ENCODE data around the gene MTCL1. TPM values are rescaled to one million over a fixed set of nuclear protein-coding genes. Genes with fewer than 3 reads are reported as not detected.

MTCL1 gene
- total and polyA plus RNA-seq, 5 donors from 2014 or later = 0.20 TPM; not detected in 4

- H3K27me3 Mint-ChIP-seq = peaks cover 26% of the 10 kb centered on the region
- H3K9me3 Mint-ChIP-seq = no peaks in the 10 kb centered on the region
- Histone ChIP-seq H3K4me1 (ENCODE audit: control insufficient read depth, insufficient read depth, low read length, poor library complexity, severe bottlenecking) (no peaks in the 10 kb centered on the region), H3K27me3 (ENCODE audit: control insufficient read depth, insufficient read depth, low read length) (peaks cover 3% of the 10 kb centered on the region), H3K36me3 (ENCODE audit: control insufficient read depth, insufficient read depth, low read length) (no peaks in the 10 kb centered on the region), H3K4me3 (ENCODE audit: low read depth, low read length) (no peak overlapping the region), H3K9me3 (ENCODE audit: control insufficient read depth in 2 of 2, low read length in 2 of 2) (no peaks in the 10 kb centered on the region), H3K27ac (ENCODE audit: insufficient read depth, low read length, poor library complexity, severe bottlenecking) (no peak overlapping the region)
- ATAC-seq (ENCODE audit: low read depth in 2 of 2) = no peak
- H3K27ac Mint-ChIP-seq = no peak overlapping the region
- no peak for DNase-seq
- H3K4me1 Mint-ChIP-seq = no peaks in the 10 kb centered on the region
- no peaks in the 10 kb centered on the region for H3K36me3 Mint-ChIP-seq
- no peak overlapping the region for H3K4me3 Mint-ChIP-seq
Observed at GRCh38 chr18:8694891-8695290, 10.5 kb upstream of the MTCL1 start.

GRCh38 chr18:8695932-8696517, 9.3 kb upstream of the MTCL1 start:
- H3K9me3 Mint-ChIP-seq = no peaks in the 10 kb centered on the region
- H3K4me3 ChIP-seq (ENCODE audit: low read depth, low read length) = no peak overlapping the region
- no peaks in the 10 kb centered on the region for H3K4me1 Mint-ChIP-seq
- no peaks in the 10 kb centered on the region for H3K36me3 ChIP-seq (ENCODE audit: control insufficient read depth, insufficient read depth, low read length)
- no peak overlapping the region for H3K27ac ChIP-seq (ENCODE audit: insufficient read depth, low read length, poor library complexity, severe bottlenecking)
- no peak overlapping the region for H3K4me3 Mint-ChIP-seq
- no peaks in the 10 kb centered on the region for H3K36me3 Mint-ChIP-seq
- ATAC-seq (ENCODE audit: low read depth in 2 of 2) (no peak), DNase-seq (no peak)
- H3K9me3 ChIP-seq (ENCODE audit: control insufficient read depth in 2 of 2, low read length in 2 of 2) = no peaks in the 10 kb centered on the region
- peaks cover 28% of the 10 kb centered on the region for H3K27me3 Mint-ChIP-seq
- H3K27ac Mint-ChIP-seq = peak overlapping the region in 1 of 3 donors; percentile 23
- H3K27me3 ChIP-seq (ENCODE audit: control insufficient read depth, insufficient read depth, low read length) = peaks cover 3% of the 10 kb centered on the region
- no peaks in the 10 kb centered on the region for H3K4me1 ChIP-seq (ENCODE audit: control insufficient read depth, insufficient read depth, low read length, poor library complexity, severe bottlenecking)

- H3K36me3 Mint-ChIP-seq = no peaks in the 10 kb centered on the region
- Histone ChIP-seq H3K36me3 (ENCODE audit: control insufficient read depth, insufficient read depth, low read length) (no peaks in the 10 kb centered on the region), H3K27me3 (ENCODE audit: control insufficient read depth, insufficient read depth, low read length) (peaks cover 3% of the 10 kb centered on the region), H3K27ac (ENCODE audit: insufficient read depth, low read length, poor library complexity, severe bottlenecking) (no peak overlapping the region), H3K4me1 (ENCODE audit: control insufficient read depth, insufficient read depth, low read length, poor library complexity, severe bottlenecking) (no peaks in the 10 kb centered on the region), H3K4me3 (ENCODE audit: low read depth, low read length) (no peak overlapping the region), H3K9me3 (ENCODE audit: control insufficient read depth in 2 of 2, low read length in 2 of 2) (no peaks in the 10 kb centered on the region)
- DNase-seq (peak; percentile 49 to 59 (median 51)), ATAC-seq (ENCODE audit: low read depth in 2 of 2) (peak; percentile 82 to 88)
- no peaks in the 10 kb centered on the region for H3K4me1 Mint-ChIP-seq
- no peak overlapping the region for H3K4me3 Mint-ChIP-seq
- no peak overlapping the region for H3K27ac Mint-ChIP-seq
- H3K27me3 Mint-ChIP-seq = peaks cover 34% of the 10 kb centered on the region
- H3K9me3 Mint-ChIP-seq = no peaks in the 10 kb centered on the region
Observed at GRCh38 chr18:8696749-8697211, 8.6 kb upstream of the MTCL1 start.

GRCh38 chr18:8699126-8699525, 6.2 kb upstream of the MTCL1 start:
- Histone ChIP-seq H3K27ac (ENCODE audit: insufficient read depth, low read length, poor library complexity, severe bottlenecking) (no peak overlapping the region), H3K27me3 (ENCODE audit: control insufficient read depth, insufficient read depth, low read length) (peaks cover 11% of the 10 kb centered on the region), H3K4me3 (ENCODE audit: low read depth, low read length) (no peak overlapping the region), H3K36me3 (ENCODE audit: control insufficient read depth, insufficient read depth, low read length) (no peaks in the 10 kb centered on the region), H3K4me1 (ENCODE audit: control insufficient read depth, insufficient read depth, low read length, poor library complexity, severe bottlenecking) (peaks cover 5% of the 10 kb centered on the region), H3K9me3 (ENCODE audit: control insufficient read depth in 2 of 2, low read length in 2 of 2) (no peaks in the 10 kb centered on the region)
- Mint-ChIP-seq H3K9me3 (no peaks in the 10 kb centered on the region), H3K36me3 (no peaks in the 10 kb centered on the region), H3K4me1 (peaks cover 0 to 7% (median 2%) of the 10 kb centered on the region in 4 donors), H3K27me3 (peaks cover 58% of the 10 kb centered on the region), H3K27ac (no peak overlapping the region), H3K4me3 (no peak overlapping the region)
- DNase-seq (no peak), ATAC-seq (ENCODE audit: low read depth in 2 of 2) (no peak)

GRCh38 chr18:8699948-8700347, 5.4 kb upstream of the MTCL1 start:
- ATAC-seq (ENCODE audit: low read depth in 2 of 2) (no peak), DNase-seq (no peak)
- Mint-ChIP-seq H3K27ac (no peak overlapping the region), H3K36me3 (no peaks in the 10 kb centered on the region), H3K9me3 (no peaks in the 10 kb centered on the region), H3K4me3 (no peak overlapping the region), H3K27me3 (peaks cover 64% of the 10 kb centered on the region), H3K4me1 (peaks cover 0 to 14% (median 7%) of the 10 kb centered on the region in 4 donors)
- Histone ChIP-seq H3K36me3 (ENCODE audit: control insufficient read depth, insufficient read depth, low read length) (no peaks in the 10 kb centered on the region), H3K27me3 (ENCODE audit: control insufficient read depth, insufficient read depth, low read length) (peaks cover 12% of the 10 kb centered on the region), H3K4me3 (ENCODE audit: low read depth, low read length) (no peak overlapping the region), H3K4me1 (ENCODE audit: control insufficient read depth, insufficient read depth, low read length, poor library complexity, severe bottlenecking) (peaks cover 9% of the 10 kb centered on the region), H3K27ac (ENCODE audit: insufficient read depth, low read length, poor library complexity, severe bottlenecking) (no peak overlapping the region), H3K9me3 (ENCODE audit: control insufficient read depth in 2 of 2, low read length in 2 of 2) (no peaks in the 10 kb centered on the region)

- Histone ChIP-seq H3K4me1 (ENCODE audit: control insufficient read depth, insufficient read depth, low read length, poor library complexity, severe bottlenecking) (peaks cover 11% of the 10 kb centered on the region), H3K27ac (ENCODE audit: insufficient read depth, low read length, poor library complexity, severe bottlenecking) (no peak overlapping the region), H3K4me3 (ENCODE audit: low read depth, low read length) (no peak overlapping the region), H3K9me3 (ENCODE audit: control insufficient read depth in 2 of 2, low read length in 2 of 2) (no peaks in the 10 kb centered on the region), H3K27me3 (ENCODE audit: control insufficient read depth, insufficient read depth, low read length) (peaks cover 12% of the 10 kb centered on the region), H3K36me3 (ENCODE audit: control insufficient read depth, insufficient read depth, low read length) (no peaks in the 10 kb centered on the region)
- no peak for ATAC-seq (ENCODE audit: low read depth in 2 of 2)
- peaks cover 0 to 15% (median 7%) of the 10 kb centered on the region in 4 donors for H3K4me1 Mint-ChIP-seq
- peaks cover 58% of the 10 kb centered on the region for H3K27me3 Mint-ChIP-seq
- H3K27ac Mint-ChIP-seq = no peak overlapping the region
- H3K4me3 Mint-ChIP-seq = no peak overlapping the region
- no peaks in the 10 kb centered on the region for H3K9me3 Mint-ChIP-seq
- no peaks in the 10 kb centered on the region for H3K36me3 Mint-ChIP-seq
- no peak for DNase-seq
Observed at GRCh38 chr18:8701546-8702118, 3.7 kb upstream of the MTCL1 start.

GRCh38 chr18:8702668-8703067, 2.7 kb upstream of the MTCL1 start:
- Mint-ChIP-seq H3K4me1 (peaks cover 0 to 25% (median 8%) of the 10 kb centered on the region in 4 donors), H3K27ac (no peak overlapping the region), H3K27me3 (peaks cover 67% of the 10 kb centered on the region)

More at GRCh38 chr18:8702668-8703067, 2.7 kb upstream of the MTCL1 start:
- Histone ChIP-seq H3K4me3 (ENCODE audit: low read depth, low read length) (no peak overlapping the region), H3K27me3 (ENCODE audit: control insufficient read depth, insufficient read depth, low read length) (peaks cover 14% of the 10 kb centered on the region), H3K4me1 (ENCODE audit: control insufficient read depth, insufficient read depth, low read length, poor library complexity, severe bottlenecking) (peaks cover 18% of the 10 kb centered on the region), H3K9me3 (ENCODE audit: control insufficient read depth in 2 of 2, low read length in 2 of 2) (no peaks in the 10 kb centered on the region), H3K27ac (ENCODE audit: insufficient read depth, low read length, poor library complexity, severe bottlenecking) (no peak overlapping the region), H3K36me3 (ENCODE audit: control insufficient read depth, insufficient read depth, low read length) (no peaks in the 10 kb centered on the region)
- no peak for DNase-seq
- Mint-ChIP-seq H3K36me3 (no peaks in the 10 kb centered on the region), H3K4me3 (peak overlapping the region in 3 of 4 donors; percentile 10 to 79 (median 52)), H3K9me3 (no peaks in the 10 kb centered on the region)
- no peak for ATAC-seq (ENCODE audit: low read depth in 2 of 2)

All from CD4-positive, CD25-positive, alpha-beta regulatory T cell (primary cell).